Daoy (cell line): ENCODE results near the gene ADGRG4. TPM values are rescaled to one million over a fixed set of nuclear protein-coding genes. Genes with fewer than 3 reads are reported as not detected.
"Not testable (repeated sequence)": the region's sequence is repeated elsewhere in the genome, so short reads cannot be mapped to it uniquely, and the experiment has no call there.

Experiments
- DNase-seq: peaks from one replicate; pipeline ENCODE4 v3.0.0-alpha.2; 2015; ENCODE audit warnings: low read depth
- total RNA-seq: library from RNA; depleted of rRNA; stranded (reverse); fragments of >200 nt; shearing (Covaris generic); gene quantifications from 2 replicates; pipeline ENCODE4 v1.2.3, GENCODE V29; 2014; rRNA removed

Gene ADGRG4
- total RNA-seq = not detected in 2 replicates

GRCh38 chrX:136300721-136301120 lies at the start of gene ADGRG4:
Gene ADGRG4 (plus strand): TSS chrX:136300963. CDS start chrX:136308778, 7,815 bp downstream.
- not testable (repeated sequence) for DNase-seq

- DNase-seq = peak; percentile 70
These were observed 49.4 kb upstream of the ADGRG4 start, which contains the start of gene MAP7D3 for GRCh38 chrX:136251041-136251991. Gene MAP7D3 (minus strand): TSS chrX:136251400. CDS start chrX:136251358, 42 bp downstream.

GRCh38 chrX:136255541-136255940 lies 45.2 kb upstream of the ADGRG4 start:
- DNase-seq = no peak

GRCh38 chrX:136256026-136256425 lies 44.7 kb upstream of the ADGRG4 start:
- no peak for DNase-seq

GRCh38 chrX:136258951-136259350 lies 41.8 kb upstream of the ADGRG4 start:
- DNase-seq = no peak

GRCh38 chrX:136259543-136259942 lies 41.2 kb upstream of the ADGRG4 start:
- DNase-seq = peak; percentile 58

GRCh38 chrX:136260776-136261175 lies 40.0 kb upstream of the ADGRG4 start:
- DNase-seq = peak; percentile 64

GRCh38 chrX:136261321-136261720 lies 39.4 kb upstream of the ADGRG4 start:
- DNase-seq = no peak

GRCh38 chrX:136262243-136262642 lies 38.5 kb upstream of the ADGRG4 start:
- DNase-seq = no peak

GRCh38 chrX:136262812-136263315 lies 37.9 kb upstream of the ADGRG4 start:
- no peak for DNase-seq

- no peak for DNase-seq
These were observed 33.9 kb upstream of the ADGRG4 start for GRCh38 chrX:136266828-136267227.

GRCh38 chrX:136268051-136269048 lies 32.4 kb upstream of the ADGRG4 start:
- DNase-seq = peak; percentile 23

GRCh38 chrX:136269921-136270320 lies 30.8 kb upstream of the ADGRG4 start:
- DNase-seq = no peak

- DNase-seq = no peak
These were observed 29.5 kb upstream of the ADGRG4 start for GRCh38 chrX:136271300-136271699.

- DNase-seq = no peak
These were observed 28.4 kb upstream of the ADGRG4 start for GRCh38 chrX:136272325-136272724.

GRCh38 chrX:136273986-136274385 lies 26.8 kb upstream of the ADGRG4 start:
- DNase-seq = no peak

GRCh38 chrX:136275553-136275952 lies 25.2 kb upstream of the ADGRG4 start:
- no peak for DNase-seq

- DNase-seq = not testable (repeated sequence)
These were observed 14.4 kb upstream of the ADGRG4 start for GRCh38 chrX:136286375-136286774.

- DNase-seq = peak; percentile 11
These were observed 8.9 kb upstream of the ADGRG4 start for GRCh38 chrX:136291824-136292223.

- DNase-seq = no peak
These were observed 8.1 kb upstream of the ADGRG4 start for GRCh38 chrX:136292656-136293055.

- DNase-seq = no peak
These were observed 5.4 kb upstream of the ADGRG4 start for GRCh38 chrX:136295380-136295779.

GRCh38 chrX:136303041-136303440 lies 2.3 kb downstream of the ADGRG4 start:
- DNase-seq = no peak
